Measurements from ENCODE around the gene SORCS2. TPM values are rescaled to one million over a fixed set of nuclear protein-coding genes. Genes with fewer than 3 reads are reported as not detected.

SORCS2 gene
- total and polyA plus RNA-seq, 2 donors (not counting 1 experiment from before 2014, with no cell fraction given): not detected

- Histone ChIP-seq H3K4me3 (ENCODE audit: control extremely low read depth in 1 of 5, extremely low read depth in 1 of 5, insufficient read depth in 1 of 5, low read depth in 2 of 5, low read length in 4 of 5) (no peak overlapping the region), H3K27me3 (replicated peaks in 1 of 4; ENCODE audit: control extremely low read depth in 1 of 4, control insufficient read depth in 3 of 4, insufficient read depth in 4 of 4, low read length in 3 of 4) (no peaks in the 10 kb centered on the region), H4K20me1 (ENCODE audit: control insufficient read depth, insufficient read depth, low read length, poor library complexity, severe bottlenecking) (no peaks in the 10 kb centered on the region), H3K9me3 (ENCODE audit: control extremely low read depth in 1 of 3, control insufficient read depth in 2 of 3, insufficient read depth in 1 of 3, low read length in 2 of 3) (peaks cover 0 to 8% (median 0%) of the 10 kb centered on the region in 3 donors), H2AFZ (ENCODE audit: insufficient read depth, low read depth, low read length, poor library complexity, severe bottlenecking) (no peak overlapping the region), H3K9ac (ENCODE audit: low read length) (no peak overlapping the region), H3K4me1 (ENCODE audit: control insufficient read depth in 2 of 2, insufficient read depth in 2 of 2, low read length in 2 of 2) (no peaks in the 10 kb centered on the region), H3K4me2 (replicated peaks; ENCODE audit: low read depth, low read length, poor library complexity, severe bottlenecking) (no peak overlapping the region), H3K27ac (ENCODE audit: low read length in 2 of 2) (no peak overlapping the region), H3K36me3 (replicated peaks in 1 of 2; ENCODE audit: control extremely low read depth in 1 of 2, control insufficient read depth in 1 of 2, extremely low read depth in 1 of 2, insufficient read depth in 2 of 2, low read length in 1 of 2) (no peaks in the 10 kb centered on the region), H3K79me2 (ENCODE audit: control insufficient read depth, insufficient read depth, low read length) (no peaks in the 10 kb centered on the region)
- CTCF ChIA-PET: no interaction called here
- intact Hi-C loops (cut with micrococcal nuclease): no loop called here
- WGBS (ENCODE audit: insufficient coverage): 89% methylated on average over 9 of the region's 14 CpGs
- Mint-ChIP-seq H3K4me1 (no peaks in the 10 kb centered on the region), H3K27ac (no peak overlapping the region), H3K9me3 (ENCODE audit: insufficient read depth) (peaks cover 9% of the 10 kb centered on the region), H3K27me3 (peaks cover 10% of the 10 kb centered on the region), H3K4me3 (no peak overlapping the region)
- DNase-seq (no peak), ATAC-seq (ENCODE audit: low read depth) (no peak)
- POLR2A ChIA-PET: no interaction called here
- TF ChIP-seq EZH2 (IDR thresholded peaks at IDR 0.05; ENCODE audit: borderline replicate concordance, insufficient read depth, low read depth, low read length, poor library complexity, severe bottlenecking) (no peak), CTCF (IDR thresholded peaks at IDR 0.05) (no peak)
Observed at GRCh38 chr4:7396186-7396910, 204.0 kb downstream of the SORCS2 start.

GRCh38 chr4:7397206-7398103, 205.1 kb downstream of the SORCS2 start:
- intact Hi-C loops (cut with micrococcal nuclease): no loop called here
- Mint-ChIP-seq H3K9me3 (ENCODE audit: insufficient read depth) (peaks cover 9% of the 10 kb centered on the region), H3K4me1 (no peaks in the 10 kb centered on the region), H3K27me3 (peaks cover 10% of the 10 kb centered on the region), H3K27ac (no peak overlapping the region), H3K4me3 (no peak overlapping the region)
- Histone ChIP-seq H2AFZ (ENCODE audit: insufficient read depth, low read depth, low read length, poor library complexity, severe bottlenecking) (no peak overlapping the region), H3K4me2 (replicated peaks; ENCODE audit: low read depth, low read length, poor library complexity, severe bottlenecking) (no peak overlapping the region), H3K9me3 (ENCODE audit: control extremely low read depth in 1 of 3, control insufficient read depth in 2 of 3, insufficient read depth in 1 of 3, low read length in 2 of 3) (peaks cover 0 to 7% (median 0%) of the 10 kb centered on the region in 3 donors), H3K4me3 (ENCODE audit: control extremely low read depth in 1 of 5, extremely low read depth in 1 of 5, insufficient read depth in 1 of 5, low read depth in 2 of 5, low read length in 4 of 5) (no peak overlapping the region), H3K79me2 (ENCODE audit: control insufficient read depth, insufficient read depth, low read length) (no peaks in the 10 kb centered on the region), H3K27me3 (replicated peaks in 1 of 4; ENCODE audit: control extremely low read depth in 1 of 4, control insufficient read depth in 3 of 4, insufficient read depth in 4 of 4, low read length in 3 of 4) (no peaks in the 10 kb centered on the region), H3K9ac (ENCODE audit: low read length) (no peak overlapping the region), H3K4me1 (ENCODE audit: control insufficient read depth in 2 of 2, insufficient read depth in 2 of 2, low read length in 2 of 2) (no peaks in the 10 kb centered on the region), H3K27ac (ENCODE audit: low read length in 2 of 2) (no peak overlapping the region), H3K36me3 (replicated peaks in 1 of 2; ENCODE audit: control extremely low read depth in 1 of 2, control insufficient read depth in 1 of 2, extremely low read depth in 1 of 2, insufficient read depth in 2 of 2, low read length in 1 of 2) (no peaks in the 10 kb centered on the region), H4K20me1 (ENCODE audit: control insufficient read depth, insufficient read depth, low read length, poor library complexity, severe bottlenecking) (no peaks in the 10 kb centered on the region)
- POLR2A ChIA-PET: no interaction called here
- ATAC-seq (ENCODE audit: low read depth): no peak
- TF ChIP-seq EZH2 (IDR thresholded peaks at IDR 0.05; ENCODE audit: borderline replicate concordance, insufficient read depth, low read depth, low read length, poor library complexity, severe bottlenecking) (no peak), CTCF (IDR thresholded peaks at IDR 0.05) (no peak)
- CTCF ChIA-PET: no interaction called here
- no peak for DNase-seq
- WGBS (ENCODE audit: insufficient coverage): 86% methylated on average over 13 of the region's 24 CpGs
